GM12872 (cell line): Measurements from ENCODE around the gene RNF213.

Source experiments
- CTCF ChIP-seq: IDR thresholded peaks from 3 replicates; pipeline ENCODE4 v1.5.1; 2011; ENCODE audit warnings: low read depth, mild to moderate bottlenecking, low read length, moderate library complexity; ENCODE audit not compliant: insufficient read depth

RNF213 gene

GRCh38 chr17:80243526-80244433, 16.9 kb upstream of the RNF213 start:
- no peak for TF ChIP-seq CTCF

- no peak for TF ChIP-seq CTCF
These were observed 15.7 kb upstream of the RNF213 start for GRCh38 chr17:80244871-80245509.

- TF ChIP-seq CTCF, result no peak
These were observed 14.9 kb upstream of the RNF213 start for GRCh38 chr17:80245566-80246265.

GRCh38 chr17:80246266-80246681, 14.4 kb upstream of the RNF213 start:
- TF ChIP-seq CTCF, result no peak

GRCh38 chr17:80246726-80247125, 13.9 kb upstream of the RNF213 start:
- TF ChIP-seq CTCF, result no peak

- no peak for TF ChIP-seq CTCF
These were observed 13.1 kb upstream of the RNF213 start for GRCh38 chr17:80247561-80247960.
